Glutamatergic neuron (in vitro differentiated cells): ENCODE measurements around the gene FJX1. TPM values are rescaled to one million over a fixed set of nuclear protein-coding genes. Genes with fewer than 3 reads are reported as not detected.

Experiments used
- DNase-seq: peaks from one replicate; pipeline ENCODE4 v3.0.0; 2022
- H3K27ac Mint-ChIP-seq: one replicate; pipeline ENCODE4 v1.8.0; 2020; ENCODE audit warnings: mild to moderate bottlenecking, mixed read lengths, inconsistent platforms; ENCODE audit not compliant: unreplicated experiment
- H3K27me3 Mint-ChIP-seq: one replicate; pipeline ENCODE4 v1.8.0; 2020; ENCODE audit warnings: mild to moderate bottlenecking, moderate library complexity, mixed read lengths, inconsistent platforms; ENCODE audit not compliant: unreplicated experiment
- H3K36me3 Mint-ChIP-seq: one replicate; pipeline ENCODE4 v1.8.0; 2020; ENCODE audit warnings: mild to moderate bottlenecking, mixed read lengths, inconsistent platforms; ENCODE audit not compliant: unreplicated experiment
- H3K4me1 Mint-ChIP-seq: one replicate; pipeline ENCODE4 v1.8.0; 2020; ENCODE audit warnings: mild to moderate bottlenecking, low read depth, mixed read lengths, inconsistent platforms; ENCODE audit not compliant: unreplicated experiment
- H3K4me3 Mint-ChIP-seq: one replicate; pipeline ENCODE4 v1.8.0; 2020; ENCODE audit warnings: mild to moderate bottlenecking, mixed read lengths, inconsistent platforms; ENCODE audit not compliant: unreplicated experiment
- H3K9me3 Mint-ChIP-seq: one replicate; pipeline ENCODE4 v1.8.0; 2020; ENCODE audit warnings: mild to moderate bottlenecking, moderate library complexity, mixed read lengths, inconsistent platforms; ENCODE audit not compliant: unreplicated experiment
- CTCF ChIP-seq: fragments of 200-600 bp; sonication (generic); IDR thresholded peaks from one replicate; pipeline ENCODE4 v1.5.0; 2021; ENCODE audit not compliant: partially characterized antibody, unreplicated experiment
- total RNA-seq: library from RNA; stranded (reverse); fragmentation: NEBNext Ultra II Directional; extraction: Animal tissue kit (Norgen Biotek cat#: 25700); gene quantifications from one replicate; pipeline ENCODE4 v1.2.1, GENCODE V29; 2021; ENCODE audit not compliant: unreplicated experiment

FJX1 gene
- total RNA-seq, 1 donor from 2014 or later, result 74.3 TPM

GRCh38 chr11:35635933-35636332 lies 17.7 kb downstream of the FJX1 start:
- no peaks in the 10 kb centered on the region for H3K27me3 Mint-ChIP-seq
- no peak for DNase-seq
- peaks cover 4% of the 10 kb centered on the region for H3K4me1 Mint-ChIP-seq
- H3K27ac Mint-ChIP-seq, result no peak overlapping the region
- no peaks in the 10 kb centered on the region for H3K36me3 Mint-ChIP-seq
- no peak overlapping the region for H3K4me3 Mint-ChIP-seq
- TF ChIP-seq CTCF, result no peak
- H3K9me3 Mint-ChIP-seq, result no peaks in the 10 kb centered on the region

- Mint-ChIP-seq H3K36me3 (no peaks in the 10 kb centered on the region), H3K4me1 (no peaks in the 10 kb centered on the region), H3K27ac (no peak overlapping the region), H3K4me3 (no peak overlapping the region), H3K27me3 (no peaks in the 10 kb centered on the region), H3K9me3 (no peaks in the 10 kb centered on the region)
- no peak for DNase-seq
- no peak for TF ChIP-seq CTCF
These were observed 21.4 kb downstream of the FJX1 start for GRCh38 chr11:35639591-35640179.

- TF ChIP-seq CTCF, result no peak
- no peak overlapping the region for H3K4me3 Mint-ChIP-seq
- DNase-seq, result no peak
- no peaks in the 10 kb centered on the region for H3K4me1 Mint-ChIP-seq
- H3K27me3 Mint-ChIP-seq, result no peaks in the 10 kb centered on the region
- H3K9me3 Mint-ChIP-seq, result no peaks in the 10 kb centered on the region
- no peak overlapping the region for H3K27ac Mint-ChIP-seq
- no peaks in the 10 kb centered on the region for H3K36me3 Mint-ChIP-seq
These were observed 23.1 kb downstream of the FJX1 start for GRCh38 chr11:35641171-35641897.

GRCh38 chr11:35641964-35642363 lies 23.7 kb downstream of the FJX1 start:
- Mint-ChIP-seq H3K4me1 (no peaks in the 10 kb centered on the region), H3K36me3 (no peaks in the 10 kb centered on the region), H3K9me3 (no peaks in the 10 kb centered on the region), H3K4me3 (no peak overlapping the region), H3K27ac (no peak overlapping the region), H3K27me3 (no peaks in the 10 kb centered on the region)
- no peak for TF ChIP-seq CTCF
- DNase-seq, result no peak

GRCh38 chr11:35647421-35648093 lies 29.3 kb downstream of the FJX1 start:
- peaks cover 2% of the 10 kb centered on the region for H3K4me1 Mint-ChIP-seq
- H3K4me3 Mint-ChIP-seq, result no peak overlapping the region
- H3K27ac Mint-ChIP-seq, result no peak overlapping the region
- no peak for TF ChIP-seq CTCF
- no peaks in the 10 kb centered on the region for H3K9me3 Mint-ChIP-seq
- peaks cover 4% of the 10 kb centered on the region for H3K27me3 Mint-ChIP-seq
- no peak for DNase-seq
- no peaks in the 10 kb centered on the region for H3K36me3 Mint-ChIP-seq
